ENCODE results near the gene KNSTRN. TPM values are rescaled to one million over a fixed set of nuclear protein-coding genes. Genes with fewer than 3 reads are reported as not detected.

Gene KNSTRN
- total RNA-seq, 1 experiment from 2014 or later = 115 TPM

- peaks cover 49% of the 10 kb centered on the region for H3K36me3 ChIP-seq (ENCODE audit: insufficient read depth, low read length, poor library complexity, severe bottlenecking)
- POLR2A ChIA-PET (ENCODE audit: low non-redundant PET) = no interaction called here
- H3K27ac ChIP-seq (ENCODE audit: low read depth, low read length, poor library complexity, severe bottlenecking) = no peak overlapping the region
- H3K4me3 ChIP-seq (ENCODE audit: low read depth, low read length, poor library complexity, severe bottlenecking) = no peak overlapping the region
- no peaks in the 10 kb centered on the region for H3K4me1 ChIP-seq (ENCODE audit: insufficient read depth, low read length, poor library complexity, severe bottlenecking)
- H3K27me3 ChIP-seq (replicated peaks; ENCODE audit: insufficient read depth, low read depth, low read length, poor library complexity) = no peaks in the 10 kb centered on the region
- CTCF ChIA-PET = no interaction called here
- no peaks in the 10 kb centered on the region for H3K9me3 ChIP-seq (ENCODE audit: low read depth, low read length, poor library complexity, severe bottlenecking)
- intact Hi-C loops (cut with micrococcal nuclease; ENCODE audit: unreplicated experiment) = no loop called here
- no peak for DNase-seq (ENCODE audit: low spot score)
- no peak for TF ChIP-seq EZH2 (IDR thresholded peaks at IDR 0.05; ENCODE audit: borderline replicate concordance, low read depth, low read length, poor library complexity, severe bottlenecking)
- TF ChIP-seq CTCF (conservative IDR thresholded peaks at IDR 0.05; ENCODE audit: low read depth, low read length) = no peak
- BruUV-seq (replicated peaks) = no TSS peak
These were observed 33.5 kb downstream of the KNSTRN start for GRCh38 chr15:40416056-40416455.

- no peak for DNase-seq (ENCODE audit: low spot score)
- peaks cover 29% of the 10 kb centered on the region for H3K36me3 ChIP-seq (ENCODE audit: insufficient read depth, low read length, poor library complexity, severe bottlenecking)
- no peak for TF ChIP-seq CTCF (conservative IDR thresholded peaks at IDR 0.05; ENCODE audit: low read depth, low read length)
- no peak for TF ChIP-seq EZH2 (IDR thresholded peaks at IDR 0.05; ENCODE audit: borderline replicate concordance, low read depth, low read length, poor library complexity, severe bottlenecking)
- no TSS peak for BruUV-seq (replicated peaks)
- H3K9me3 ChIP-seq (ENCODE audit: low read depth, low read length, poor library complexity, severe bottlenecking) = no peaks in the 10 kb centered on the region
- H3K27me3 ChIP-seq (replicated peaks; ENCODE audit: insufficient read depth, low read depth, low read length, poor library complexity) = no peaks in the 10 kb centered on the region
- no peak overlapping the region for H3K4me3 ChIP-seq (ENCODE audit: low read depth, low read length, poor library complexity, severe bottlenecking)
- POLR2A ChIA-PET (ENCODE audit: low non-redundant PET) = no interaction called here
- CTCF ChIA-PET = no interaction called here
- intact Hi-C loops (cut with micrococcal nuclease; ENCODE audit: unreplicated experiment) = no loop called here
- H3K27ac ChIP-seq (ENCODE audit: low read depth, low read length, poor library complexity, severe bottlenecking) = no peak overlapping the region
- no peaks in the 10 kb centered on the region for H3K4me1 ChIP-seq (ENCODE audit: insufficient read depth, low read length, poor library complexity, severe bottlenecking)
These were observed 35.6 kb downstream of the KNSTRN start for GRCh38 chr15:40418126-40418525.

GRCh38 chr15:40420071-40420713, 37.7 kb downstream of the KNSTRN start:
- H3K9me3 ChIP-seq (ENCODE audit: low read depth, low read length, poor library complexity, severe bottlenecking) = no peaks in the 10 kb centered on the region
- POLR2A ChIA-PET (ENCODE audit: low non-redundant PET) = interaction anchor here (0.6 to 0.7 kb wide), 2 partner anchors 9 to 487 kb away, joined by 4 to 5 read pairs; partner anchors contain the start of gene EIF2AK4
- intact Hi-C loops (cut with micrococcal nuclease; ENCODE audit: unreplicated experiment) = loop anchor here (10.0 kb wide), 1 partner anchor 375 kb away; no protein-coding TSS in a partner anchor
- no peak overlapping the region for H3K4me3 ChIP-seq (ENCODE audit: low read depth, low read length, poor library complexity, severe bottlenecking)
- DNase-seq (ENCODE audit: low spot score) = no peak
- peaks cover 14% of the 10 kb centered on the region for H3K36me3 ChIP-seq (ENCODE audit: insufficient read depth, low read length, poor library complexity, severe bottlenecking)
- no peaks in the 10 kb centered on the region for H3K4me1 ChIP-seq (ENCODE audit: insufficient read depth, low read length, poor library complexity, severe bottlenecking)
- H3K27ac ChIP-seq (ENCODE audit: low read depth, low read length, poor library complexity, severe bottlenecking) = no peak overlapping the region
- H3K27me3 ChIP-seq (replicated peaks; ENCODE audit: insufficient read depth, low read depth, low read length, poor library complexity) = no peaks in the 10 kb centered on the region
- CTCF ChIA-PET = no interaction called here
- BruUV-seq (replicated peaks) = no TSS peak
- TF ChIP-seq CTCF (conservative IDR thresholded peaks at IDR 0.05; ENCODE audit: low read depth, low read length) (no peak), EZH2 (IDR thresholded peaks at IDR 0.05; ENCODE audit: borderline replicate concordance, low read depth, low read length, poor library complexity, severe bottlenecking) (no peak)
